Fibroblast of gingiva (primary cell): ENCODE measurements around the gene NODAL.
"Not testable (repeated sequence)": the region's sequence is repeated elsewhere in the genome, so short reads cannot be mapped to it uniquely, and the experiment has no call there.

Source experiments
- DNase-seq: peaks from one replicate; pipeline ENCODE4 v3.0.0-alpha.2; 2011; ENCODE audit warnings: low read depth

Gene NODAL

DNA sequence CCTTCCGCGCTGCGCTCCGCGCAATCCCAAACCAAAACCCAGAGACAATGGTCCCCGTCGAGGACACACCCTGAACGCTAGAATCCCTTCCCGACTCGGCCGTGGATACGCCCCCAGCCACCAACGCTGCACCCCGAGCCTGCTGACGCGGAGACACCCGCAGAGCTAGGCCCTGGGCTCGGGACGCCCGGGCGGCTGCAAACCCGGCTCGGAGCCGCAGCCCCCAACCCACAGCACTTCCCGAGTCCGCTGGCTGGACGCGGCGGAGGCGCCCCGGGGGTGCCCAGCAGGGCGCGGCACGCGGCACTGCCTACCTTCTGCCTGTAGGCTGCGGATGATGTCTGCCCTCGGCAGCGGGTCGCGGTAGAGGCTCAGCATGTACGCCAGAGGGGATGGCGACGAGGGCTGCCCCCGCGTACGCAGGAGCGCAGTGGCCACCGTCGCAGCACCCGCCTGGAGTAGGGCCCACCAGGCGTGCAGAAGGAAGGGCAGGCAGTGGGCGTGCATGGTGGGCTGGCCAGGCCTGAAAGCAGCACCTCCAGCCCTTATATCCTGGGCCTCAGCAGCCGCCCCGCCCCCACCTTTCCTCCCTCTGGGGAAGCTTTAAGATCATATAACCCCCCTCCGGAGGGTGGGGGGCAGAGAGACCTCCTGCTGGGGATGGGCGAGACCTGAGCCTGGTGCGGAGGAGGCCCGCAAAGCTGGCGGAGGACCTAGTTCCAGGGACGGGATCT, at the start of gene NODAL:
Gene NODAL (minus strand): TSS at position 521 of the 734 bp plus-strand sequence. CDS start 14 bp downstream, at position 507.
- no peak for DNase-seq

DNA sequence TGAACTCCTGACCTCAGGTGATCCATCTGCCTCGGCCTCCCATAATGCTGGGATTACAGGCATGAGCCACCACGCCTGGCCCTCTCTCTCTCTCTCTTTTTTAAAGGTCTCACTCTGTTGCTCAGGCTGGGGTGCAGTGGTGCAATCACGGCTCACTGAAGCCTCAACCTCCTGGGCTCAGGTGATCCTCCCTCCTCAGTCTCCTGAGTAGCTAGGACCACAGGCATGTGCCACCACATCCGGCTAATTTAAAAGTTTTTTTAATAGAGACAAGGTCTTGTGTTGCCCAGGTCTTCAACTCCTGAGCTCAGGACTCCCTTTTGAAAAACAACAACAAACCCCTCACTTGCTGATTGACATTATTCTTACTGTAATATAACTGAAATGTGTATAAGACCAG, 48.7 kb upstream of the NODAL start:
- no peak for DNase-seq

DNA sequence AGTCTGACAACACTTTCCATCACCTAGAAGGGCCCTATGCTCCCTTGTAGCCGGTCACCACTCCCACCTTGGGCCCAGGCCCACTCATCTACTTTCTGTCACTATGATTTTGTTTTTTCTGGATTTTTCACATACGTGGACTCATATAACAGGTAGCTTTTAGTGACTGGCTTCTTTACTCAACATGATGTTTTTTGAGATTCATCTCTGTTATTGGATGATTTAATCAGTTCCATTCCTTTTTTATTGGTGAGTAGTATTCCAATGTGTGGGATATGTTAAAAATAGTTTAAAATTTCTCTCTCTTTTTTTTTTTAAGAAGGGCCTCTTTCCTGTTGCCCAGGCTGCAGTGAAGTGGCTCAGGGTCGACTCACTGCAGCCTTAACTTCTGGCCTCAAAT, 46.3 kb upstream of the NODAL start:
- no peak for DNase-seq

DNA sequence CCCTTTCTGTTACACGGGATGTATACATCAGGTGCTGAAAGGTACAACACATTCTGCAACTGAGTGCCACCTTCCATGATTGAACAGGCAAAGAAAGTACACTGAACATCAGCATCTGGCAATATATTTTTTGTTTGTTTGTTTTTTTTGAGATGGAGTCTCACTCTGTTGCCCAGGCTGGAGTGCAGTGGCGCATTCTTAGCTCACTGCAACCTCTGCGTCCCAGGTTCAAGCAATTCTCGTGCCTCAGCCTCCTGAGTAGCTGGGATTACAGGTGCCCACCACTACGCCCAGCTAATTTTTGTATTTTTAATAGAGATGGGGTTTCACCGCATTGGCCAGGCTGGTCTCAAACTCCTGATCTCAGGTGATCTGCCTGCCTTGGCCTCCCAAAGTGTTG, 42.4 kb upstream of the NODAL start:
- not testable (repeated sequence) for DNase-seq

DNA sequence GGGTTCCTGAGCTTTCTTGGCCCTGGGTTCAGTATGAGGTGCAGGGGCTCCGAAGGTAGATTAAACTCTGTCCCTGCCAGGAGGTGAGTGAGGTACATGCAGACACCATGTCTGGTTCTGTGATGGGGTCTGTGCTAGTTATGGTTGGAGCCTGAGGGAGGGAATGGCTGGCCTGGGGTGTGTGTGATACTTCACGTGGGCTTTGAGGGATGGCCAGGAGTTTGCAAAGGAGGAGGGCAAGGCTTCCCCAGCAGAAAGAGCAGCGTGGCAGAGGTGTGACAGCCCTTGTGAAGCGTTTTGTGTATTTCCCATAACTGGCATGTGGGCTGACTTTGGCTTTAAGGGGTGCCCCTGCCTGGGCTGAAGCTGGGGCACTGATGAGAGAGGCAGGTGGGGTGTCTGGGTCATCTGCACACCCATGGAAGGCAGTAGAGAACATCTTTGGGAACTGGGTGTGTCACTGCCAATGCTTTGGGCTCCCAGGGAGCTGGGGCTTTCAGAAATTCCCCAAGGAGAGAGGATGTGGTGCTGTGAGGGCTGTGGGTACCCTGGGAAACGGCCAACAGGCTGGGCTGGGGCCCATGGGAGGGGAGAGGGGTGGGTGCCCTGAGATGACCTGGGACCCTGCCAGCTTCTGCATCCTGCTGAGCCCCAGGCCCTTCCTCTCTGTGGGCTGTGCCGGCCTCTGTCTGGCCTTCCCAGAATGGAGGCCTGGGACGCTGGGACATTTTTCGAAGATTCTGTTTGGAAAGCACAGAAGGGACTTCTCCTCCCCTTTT, 41.7 kb upstream of the NODAL start:
- DNase-seq, result no peak

DNA sequence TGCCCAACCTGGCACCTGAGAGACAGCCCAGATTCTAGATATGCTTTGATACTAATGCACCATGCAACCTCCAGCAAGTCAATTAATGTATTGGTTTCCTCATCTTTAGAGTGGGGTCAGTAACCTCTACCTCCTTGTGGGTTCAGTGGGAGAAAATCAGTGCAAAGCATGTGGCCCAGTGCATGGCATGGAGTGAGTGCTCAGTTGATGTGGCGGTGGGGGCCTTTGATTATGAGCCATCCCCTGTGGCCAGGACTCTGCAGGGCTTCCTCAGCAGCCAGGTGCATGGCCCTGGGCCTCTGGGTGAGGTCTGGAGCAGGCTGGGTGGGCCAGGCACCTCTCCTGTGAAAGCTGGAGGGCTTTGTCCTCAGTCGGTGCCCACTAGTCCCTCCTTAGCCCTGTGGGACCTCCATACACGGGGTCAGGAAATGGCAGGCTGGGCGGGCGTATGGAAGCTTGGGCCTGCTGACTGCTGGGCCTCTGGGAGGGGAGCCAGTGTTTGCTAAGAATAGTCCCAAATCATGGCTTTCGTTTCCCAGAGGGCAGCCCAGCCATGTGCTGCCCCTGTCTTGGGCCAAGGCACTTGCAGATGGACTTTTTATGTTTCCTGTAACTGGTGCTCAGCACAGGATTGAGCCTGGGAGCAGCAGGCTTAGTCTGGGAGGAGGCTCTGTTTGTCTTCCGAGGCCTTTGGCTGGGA, 40.5 kb upstream of the NODAL start:
- DNase-seq, result no peak

DNA sequence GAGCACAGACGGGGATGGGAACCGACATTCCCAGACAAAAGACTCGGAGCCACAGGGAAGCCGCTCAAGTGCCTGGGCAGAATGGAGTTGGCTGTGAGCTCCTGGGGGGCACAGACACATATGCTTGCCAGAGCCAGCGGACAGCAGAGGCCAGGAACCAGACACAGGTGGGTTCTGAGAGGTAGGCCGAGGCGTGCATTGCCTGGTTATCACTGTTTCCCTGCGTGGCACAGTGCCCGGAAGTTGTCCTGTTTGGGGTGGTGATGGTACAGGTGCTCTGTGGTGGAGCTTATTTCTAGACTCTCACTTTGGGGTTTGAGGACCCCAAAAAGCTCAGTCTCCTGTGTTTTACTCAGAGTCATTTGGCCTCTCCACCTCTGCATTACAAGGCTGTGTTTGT, 39.6 kb upstream of the NODAL start:
- no peak for DNase-seq

DNA sequence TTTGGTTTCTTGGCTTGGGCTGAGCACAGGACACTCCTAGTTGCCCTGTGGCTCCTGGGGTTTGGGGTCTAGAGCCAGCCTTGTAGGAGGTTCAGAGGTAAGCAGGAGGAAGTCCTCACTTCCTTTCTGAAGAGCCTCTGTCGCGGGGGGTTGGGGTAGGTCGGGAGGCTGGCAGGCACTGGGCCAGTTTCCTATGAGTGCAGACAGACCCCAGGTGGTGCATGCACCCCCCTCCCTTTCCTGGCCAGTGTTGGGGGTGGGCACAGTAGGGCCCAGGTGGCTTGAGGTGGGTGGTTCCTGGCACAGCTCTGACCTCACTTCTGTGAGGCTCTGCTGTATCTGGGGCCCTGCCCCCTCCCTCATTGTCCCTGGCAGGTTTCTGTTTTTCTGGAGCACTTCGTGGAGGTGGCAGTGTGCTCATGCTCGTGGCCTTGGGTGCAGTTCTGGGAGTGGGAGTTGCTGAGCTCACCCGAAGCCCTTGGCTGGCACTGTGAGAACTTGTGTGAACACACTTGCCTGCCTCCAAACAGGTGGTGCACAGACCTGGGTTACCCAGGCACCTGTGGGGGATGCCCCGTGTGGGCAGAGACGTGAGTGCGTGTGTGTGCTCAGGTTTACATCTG, 38.9 kb upstream of the NODAL start:
- no peak for DNase-seq

DNA sequence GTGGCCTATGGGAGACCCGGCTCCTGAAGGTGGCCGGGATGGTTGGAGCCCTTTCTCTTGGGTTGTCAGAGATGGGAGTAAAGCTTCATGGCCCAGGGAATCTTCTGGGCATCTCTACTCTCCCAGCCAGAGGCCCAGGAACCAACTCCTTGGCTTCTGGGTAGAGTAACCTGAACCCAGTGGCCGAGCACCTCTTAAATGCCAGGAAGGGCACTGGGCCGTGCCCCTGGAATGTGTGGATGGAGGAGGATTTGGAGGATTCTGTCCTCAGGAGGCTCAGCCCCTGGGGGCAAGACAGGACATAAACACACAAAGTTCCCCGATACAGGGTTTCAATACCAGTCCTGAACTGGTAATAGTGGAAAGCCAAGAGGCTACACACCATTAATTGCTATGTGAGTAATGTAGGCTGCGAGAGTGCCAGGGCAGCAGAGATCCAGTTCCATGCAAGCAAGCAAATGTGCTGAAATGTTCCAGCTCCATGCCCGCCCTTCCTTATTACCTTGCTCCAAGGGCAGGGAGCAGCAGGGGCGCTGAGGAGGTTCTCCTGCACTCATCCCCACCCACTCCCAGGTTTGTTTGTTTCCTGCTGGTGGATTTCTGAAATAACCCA, 38.3 kb upstream of the NODAL start:
- DNase-seq, result no peak

DNA sequence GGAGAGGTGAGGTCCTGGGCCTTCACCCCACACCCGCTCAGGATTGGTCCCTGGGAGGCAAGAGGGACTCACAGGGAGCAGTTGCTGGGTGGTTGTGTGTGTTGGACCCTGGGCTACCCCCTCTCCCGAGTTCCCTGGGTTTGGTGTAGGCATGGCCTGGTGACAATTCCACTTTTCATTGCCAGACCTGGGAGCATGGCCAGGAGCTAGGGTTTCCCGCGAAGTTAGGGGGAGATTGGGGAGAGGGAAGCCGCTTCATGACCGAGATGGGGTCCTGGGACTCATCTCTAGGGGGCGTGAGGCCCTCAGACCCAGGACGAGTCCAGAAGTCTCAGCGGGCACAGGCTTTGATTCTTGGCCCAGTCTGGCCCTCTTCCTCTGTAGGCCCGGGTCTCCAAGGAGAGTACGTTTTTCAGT, 37.7 kb upstream of the NODAL start:
- no peak for DNase-seq

DNA sequence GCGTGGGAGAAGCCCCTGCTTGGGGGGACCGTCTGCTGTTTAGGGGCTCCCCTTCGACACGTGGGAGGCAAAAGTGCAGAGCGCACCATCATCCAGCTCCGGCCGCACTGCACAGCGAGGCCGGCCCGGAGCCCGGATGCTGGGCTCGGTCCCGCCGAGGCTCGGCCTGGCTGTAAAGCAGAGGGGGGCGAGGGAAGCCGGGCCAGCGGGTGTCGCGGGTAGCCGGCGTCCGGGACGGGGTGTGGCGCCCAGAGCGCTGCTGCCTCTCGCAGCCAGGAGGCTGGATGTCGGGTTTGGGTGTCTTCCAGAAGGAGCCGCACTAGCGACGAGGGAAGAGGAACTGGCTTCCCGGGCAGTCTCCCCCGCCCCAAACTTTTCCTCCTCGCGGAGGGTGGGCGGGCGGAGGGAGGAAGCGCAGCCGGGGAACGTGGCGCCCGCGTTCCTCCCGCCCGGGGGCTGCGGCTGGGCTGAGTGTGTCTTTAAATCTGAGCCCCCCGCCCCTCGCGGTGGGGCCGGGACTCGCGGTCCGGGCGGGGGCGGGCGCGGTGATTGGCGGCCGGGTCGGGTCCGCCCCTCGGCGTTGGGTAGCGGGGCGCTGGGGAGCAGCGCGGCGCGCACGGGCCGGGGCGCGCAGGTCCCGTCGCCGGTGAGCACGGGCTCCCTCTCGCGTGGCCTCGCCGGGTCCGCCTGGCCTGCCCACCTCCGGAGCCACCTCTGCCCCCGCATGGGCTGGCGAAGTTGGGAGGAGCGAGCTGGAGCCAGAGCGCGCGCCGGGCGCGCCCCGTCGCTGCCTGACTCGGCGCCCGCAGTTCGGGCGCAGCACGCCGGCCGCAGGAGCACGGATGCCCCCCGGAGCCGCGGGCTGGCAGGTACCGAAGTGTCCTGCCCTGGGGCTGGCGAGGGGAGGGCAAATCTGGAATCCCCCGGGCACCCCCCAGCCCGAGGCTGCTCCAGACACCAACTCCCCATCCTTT, 37.0 kb upstream of the NODAL start, which contains the start of gene PALD1:
Gene PALD1 (plus strand): TSS at position 577 of the 974 bp plus-strand sequence. CDS start 47,185 bp downstream, outside the sequence.
- peak; percentile 19 for DNase-seq

DNA sequence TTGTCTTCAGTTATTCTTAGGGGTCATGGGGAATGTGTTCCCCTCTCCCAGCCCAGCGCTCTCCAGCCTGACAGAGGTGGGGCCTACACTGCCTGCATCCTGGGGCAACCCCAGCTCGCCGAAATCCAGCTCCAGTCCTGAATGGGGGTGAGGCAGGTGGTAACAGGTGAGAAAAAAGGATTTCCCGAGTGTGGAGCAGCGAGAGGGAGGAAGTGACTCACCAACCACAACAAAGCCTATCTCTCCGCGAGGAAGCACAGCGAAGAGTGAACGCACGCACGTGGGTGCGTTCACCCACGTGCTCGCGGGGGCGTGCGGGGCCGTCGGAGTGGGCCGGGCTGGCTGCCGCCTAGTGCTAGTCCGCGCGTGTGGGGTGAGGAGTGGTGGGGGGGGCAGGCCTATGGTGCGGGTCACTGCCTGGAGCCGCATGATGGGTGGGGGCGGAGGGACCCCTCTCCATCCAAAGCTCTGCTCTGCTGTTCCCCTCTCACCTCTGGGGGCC, 36.2 kb upstream of the NODAL start:
- DNase-seq, result no peak

DNA sequence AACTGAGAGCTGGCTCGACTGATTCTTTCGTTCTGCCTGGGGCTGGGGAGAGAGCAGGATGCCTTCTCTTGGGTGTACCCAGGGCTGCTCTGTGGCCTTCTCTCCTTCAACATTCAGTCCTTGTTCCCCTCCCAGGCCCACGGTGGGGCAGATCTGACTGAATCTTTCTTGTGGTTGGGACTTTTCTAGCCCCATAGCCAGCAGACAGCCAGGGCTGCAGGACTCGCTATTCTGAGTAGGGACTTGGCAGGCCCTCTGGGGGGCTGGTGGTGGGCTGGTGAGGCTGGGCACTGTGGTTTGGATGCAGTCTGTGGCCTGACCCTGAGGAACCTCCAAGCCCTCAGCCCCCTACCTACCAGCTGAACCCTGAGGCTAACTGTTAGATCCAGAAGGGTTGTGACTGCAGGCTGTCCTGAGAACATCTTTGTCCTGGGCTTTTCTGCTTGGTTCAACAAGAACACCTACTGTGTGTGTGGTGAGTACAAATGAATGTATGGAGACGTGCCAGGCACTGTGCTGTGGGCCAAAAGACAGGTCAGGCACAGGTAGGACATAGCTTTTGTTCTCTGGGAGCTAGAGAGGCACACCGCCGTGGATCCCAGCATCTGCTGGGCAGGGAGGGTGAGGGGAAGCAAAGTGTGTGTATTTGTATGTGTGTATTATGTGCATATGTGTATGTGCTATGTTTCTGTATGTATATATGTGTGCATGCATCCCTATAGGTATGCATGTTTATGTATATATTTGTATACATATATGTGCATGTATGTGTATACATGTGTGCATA, 35.0 kb upstream of the NODAL start:
- no peak for DNase-seq

DNA sequence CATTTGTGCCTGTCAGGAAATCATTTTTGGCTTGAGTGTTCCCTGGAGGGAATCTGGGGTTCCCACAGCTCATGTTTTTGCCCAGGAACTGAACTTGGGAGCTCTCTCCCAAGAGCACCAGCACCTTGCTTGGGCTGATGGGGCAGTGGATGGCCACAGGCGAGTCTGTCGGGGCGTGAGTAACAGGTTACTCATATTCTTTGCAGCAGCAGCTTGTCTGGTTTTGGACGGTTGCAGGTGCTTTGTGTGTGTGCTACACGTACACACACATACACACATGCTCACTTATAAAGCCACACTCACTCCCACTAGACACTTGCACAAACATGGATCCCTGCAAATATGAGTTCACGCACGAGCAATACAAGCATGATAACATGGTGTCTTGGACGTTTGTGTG, 34.2 kb upstream of the NODAL start:
- DNase-seq, result no peak

DNA sequence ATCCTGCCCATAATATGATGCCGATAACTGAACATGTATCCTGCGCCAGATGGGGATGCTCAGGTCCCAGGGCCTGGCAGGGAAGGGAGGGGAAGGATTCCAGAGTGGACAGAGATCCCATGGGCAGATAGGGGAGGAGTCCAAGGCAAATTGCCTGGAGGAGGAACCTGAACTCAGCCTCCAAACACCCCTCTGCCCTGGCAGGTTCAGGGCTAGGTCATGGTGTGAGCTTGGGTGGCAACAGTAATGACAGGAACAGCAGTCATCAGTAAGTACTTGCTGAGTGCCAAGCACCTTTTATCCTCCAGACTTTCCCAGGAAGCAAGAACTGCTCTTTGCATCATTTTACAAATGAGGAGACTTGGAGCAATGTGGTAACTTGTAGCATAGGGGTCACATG, 33.3 kb upstream of the NODAL start:
- no peak for DNase-seq

DNA sequence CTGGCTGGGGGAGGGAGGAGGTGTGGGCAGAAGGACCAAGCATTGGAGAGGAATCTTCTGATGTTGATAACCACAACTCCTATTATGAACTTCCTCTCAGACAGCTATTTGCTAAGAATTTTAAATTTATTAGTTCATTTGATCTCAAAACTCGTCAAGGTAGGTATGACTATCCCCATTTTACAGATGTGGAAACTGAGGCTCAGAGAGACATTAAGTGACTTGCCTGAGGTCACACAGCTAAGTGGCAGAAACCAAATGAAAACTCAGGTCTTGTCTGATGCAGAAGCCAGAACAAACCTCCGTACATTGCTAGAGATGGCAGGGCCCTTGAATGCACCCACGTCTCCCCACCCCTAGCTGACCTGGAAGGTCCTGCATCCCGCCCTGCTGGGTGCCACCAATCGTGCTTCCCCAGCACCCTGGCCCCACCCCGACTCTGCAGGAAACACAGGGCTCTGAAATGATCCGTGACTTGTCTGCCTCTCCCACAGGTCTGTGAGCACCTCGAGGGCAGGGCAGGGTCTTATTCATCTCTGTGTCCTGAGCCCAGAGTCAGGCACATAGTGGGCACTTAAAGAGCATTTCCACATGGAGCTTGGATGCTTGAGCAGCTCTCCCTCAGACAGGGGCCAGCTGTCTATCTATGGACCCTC, 31.4 kb upstream of the NODAL start:
- no peak for DNase-seq

DNA sequence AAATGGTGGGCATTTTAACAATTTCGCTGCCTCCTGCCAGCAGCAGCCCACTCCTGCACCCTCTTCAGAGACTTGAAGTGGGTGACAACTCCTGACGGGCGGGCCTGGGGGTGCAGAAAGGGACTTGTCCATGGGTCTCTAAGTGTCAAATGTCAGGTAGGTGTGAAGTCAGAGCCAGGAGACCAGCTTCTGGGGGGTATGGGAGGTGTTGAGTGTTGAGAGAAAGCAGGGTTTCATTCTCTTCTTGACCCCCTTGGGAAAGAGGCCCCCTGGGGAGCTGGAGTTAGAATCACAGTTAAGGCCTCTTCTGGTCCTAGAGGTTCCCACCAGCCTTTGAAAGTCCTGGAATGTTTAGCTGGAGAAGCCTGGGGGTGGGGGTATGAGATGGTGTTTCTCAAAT, 25.5 kb upstream of the NODAL start:
- DNase-seq, result no peak

DNA sequence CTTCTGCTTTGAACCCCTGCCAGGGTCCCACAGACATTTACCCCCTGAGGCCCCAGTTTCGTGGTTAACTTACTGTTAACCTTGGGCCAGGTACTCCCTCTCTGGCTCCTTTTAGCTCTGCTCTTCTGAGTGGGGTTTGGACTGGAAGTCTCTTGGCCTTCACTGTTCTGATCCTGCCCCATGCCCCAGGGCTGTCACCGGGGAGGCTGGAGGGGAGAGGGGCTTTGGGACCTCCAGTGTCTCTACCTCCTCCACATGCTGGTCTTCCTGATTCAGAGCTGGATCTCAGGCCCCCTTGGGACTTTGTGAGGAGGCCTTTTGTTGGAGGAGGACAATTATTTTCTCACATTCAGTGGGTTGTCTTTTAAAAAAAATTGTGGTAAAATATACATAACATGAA, 24.4 kb upstream of the NODAL start:
- DNase-seq, result no peak

DNA sequence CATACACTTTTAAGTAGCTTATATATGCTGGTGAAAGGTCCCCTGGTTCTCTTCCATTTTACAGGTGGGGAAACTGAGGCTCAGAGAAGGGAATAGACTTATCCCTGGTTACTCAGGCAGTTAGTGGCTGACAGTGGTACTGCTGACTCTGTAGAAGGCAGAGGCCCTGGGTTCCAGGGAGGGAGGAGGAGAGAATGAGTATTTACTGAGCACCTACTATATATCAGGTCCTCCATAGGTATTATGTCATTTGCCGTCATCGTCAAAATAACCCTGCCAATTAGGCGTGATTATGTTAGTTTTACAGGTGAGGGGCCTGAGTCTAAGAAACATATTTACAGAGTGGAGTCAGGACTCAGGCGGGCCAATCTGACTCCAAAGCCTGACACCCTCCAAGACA, 23.8 kb upstream of the NODAL start:
- DNase-seq, result no peak
